Thoracic aorta (tissue), 2 donors: Measurements from ENCODE around the gene MYL3. TPM values are rescaled to one million over a fixed set of nuclear protein-coding genes. Genes with fewer than 3 reads are reported as not detected.

Experiments used
- ATAC-seq: fragments of 150-250 bp; one replicate; pipeline ENCODE4 v1.8.0; 2017; ENCODE audit warnings: low read depth; ENCODE audit not compliant: insufficient number of reproducible peaks, low FRiP score
- DNase-seq: peaks from one replicate; pipeline ENCODE4 v3.0.0-alpha.2; 2020; ENCODE audit warnings: low spot score
- H3K27ac ChIP-seq, 2 donors: fragments of 200-600 bp; sonication (generic); 1 replicate in 1 of 2; 2 replicates in 1 of 2; pipeline ENCODE4 v1.5.1; 2016; ENCODE audit warnings: mild to moderate bottlenecking in 2 of 2, moderate library complexity in 2 of 2
- H3K27me3 ChIP-seq: fragments of 200-600 bp; sonication (generic); replicated peaks from 2 replicates; pipeline ENCODE4 v1.6.0; 2016; ENCODE audit warnings: mild to moderate bottlenecking; ENCODE audit not compliant: insufficient read depth
- H3K36me3 ChIP-seq: fragments of 200-600 bp; sonication (generic); one replicate; pipeline ENCODE4 v1.5.1; 2016
- H3K4me1 ChIP-seq, 2 donors: fragments of 200-600 bp; sonication (generic); 1 replicate in 1 of 2; 2 replicates in 1 of 2; pipeline versions ENCODE4 v1.5.1 to v1.6.0; 2016; ENCODE audit warnings: low read depth in 2 of 2, mild to moderate bottlenecking in 1 of 2; ENCODE audit not compliant: control insufficient read depth in 1 of 2
- H3K4me3 ChIP-seq: fragments of 200-600 bp; sonication (generic); 2 replicates; pipeline ENCODE4 v1.5.1; 2016; ENCODE audit warnings: mild to moderate bottlenecking
- H3K9me3 ChIP-seq: fragments of 200-600 bp; sonication (generic); 2 replicates; pipeline ENCODE4 v1.5.1; 2016
- CTCF ChIP-seq: fragments of 200-600 bp; sonication (generic); IDR thresholded peaks from one replicate; pipeline ENCODE4 v1.5.1; 2019; ENCODE audit warnings: antibody characterized with exemption
- total RNA-seq, 2 donors: library from RNA; depleted of rRNA; stranded (reverse); fragments of >200 nt; gene quantifications; one replicate each; pipeline versions ENCODE4 v1.1.0 to v1.2.3, GENCODE V29; 2016

Gene MYL3
- total RNA-seq, 2 donors from 2014 or later: 1.5 TPM; not detected in 1

GRCh38 chr3:46899151-46900006 lies 36.1 kb upstream of the MYL3 start:
- Histone ChIP-seq H3K36me3 (no peaks in the 10 kb centered on the region), H3K27me3 (no peaks in the 10 kb centered on the region), H3K4me3 (peak overlapping the region; percentile 63), H3K4me1 (peaks cover 15 to 26% of the 10 kb centered on the region in 2 donors), H3K27ac (no peak overlapping the region), H3K9me3 (no peaks in the 10 kb centered on the region)
- ATAC-seq (no peak), DNase-seq (no peak)
- TF ChIP-seq CTCF: no peak

- no peaks in the 10 kb centered on the region for H3K9me3 ChIP-seq
- H3K4me3 ChIP-seq: peak overlapping the region; percentile 63
- no peak for TF ChIP-seq CTCF
- no peak for DNase-seq
- H3K36me3 ChIP-seq: no peaks in the 10 kb centered on the region
- H3K4me1 ChIP-seq: peaks cover 15 to 30% of the 10 kb centered on the region in 2 donors
- H3K27me3 ChIP-seq: no peaks in the 10 kb centered on the region
- no peak overlapping the region for H3K27ac ChIP-seq
- no peak for ATAC-seq
These were observed 35.3 kb upstream of the MYL3 start for GRCh38 chr3:46898321-46899150.

GRCh38 chr3:46897829-46898320 lies 34.6 kb upstream of the MYL3 start:
- no peak overlapping the region for H3K4me3 ChIP-seq
- no peak overlapping the region for H3K27ac ChIP-seq
- H3K27me3 ChIP-seq: no peaks in the 10 kb centered on the region
- H3K4me1 ChIP-seq: peaks cover 19 to 37% of the 10 kb centered on the region in 2 donors
- TF ChIP-seq CTCF: no peak
- ATAC-seq: no peak
- no peaks in the 10 kb centered on the region for H3K9me3 ChIP-seq
- no peak for DNase-seq
- no peaks in the 10 kb centered on the region for H3K36me3 ChIP-seq

DNA sequence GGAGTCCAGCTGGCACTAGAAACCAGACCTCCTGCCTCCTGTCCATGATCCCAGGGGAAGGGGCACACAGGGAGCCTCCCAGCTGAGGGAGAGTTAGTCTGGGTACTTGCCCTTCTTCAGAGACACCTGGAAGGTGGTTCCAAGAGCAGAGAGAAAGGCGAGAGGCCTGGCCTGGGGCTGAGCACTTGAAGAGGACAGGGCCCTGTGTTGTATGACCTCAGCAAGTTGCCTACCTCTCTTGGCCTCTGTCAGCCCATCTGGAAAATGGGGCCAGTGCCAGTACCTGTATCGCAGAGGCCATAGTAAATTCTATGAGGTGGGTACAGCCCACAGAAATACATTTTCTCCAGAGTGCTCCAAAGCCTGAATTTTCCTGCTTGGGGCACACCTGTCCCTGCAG lies 33.8 kb upstream of the MYL3 start:
- ATAC-seq (no peak), DNase-seq (no peak)
- H3K27ac ChIP-seq: no peak overlapping the region
- no peaks in the 10 kb centered on the region for H3K9me3 ChIP-seq
- H3K4me1 ChIP-seq: peaks cover 23 to 45% of the 10 kb centered on the region in 2 donors
- no peak overlapping the region for H3K4me3 ChIP-seq
- TF ChIP-seq CTCF: no peak
- no peaks in the 10 kb centered on the region for H3K36me3 ChIP-seq
- H3K27me3 ChIP-seq: no peaks in the 10 kb centered on the region

GRCh38 chr3:46896386-46896785 lies 33.1 kb upstream of the MYL3 start:
- H3K36me3 ChIP-seq: no peaks in the 10 kb centered on the region
- no peaks in the 10 kb centered on the region for H3K9me3 ChIP-seq
- no peak overlapping the region for H3K4me3 ChIP-seq
- ATAC-seq (no peak), DNase-seq (no peak)
- TF ChIP-seq CTCF: no peak
- H3K27ac ChIP-seq: no peak overlapping the region
- no peaks in the 10 kb centered on the region for H3K27me3 ChIP-seq
- H3K4me1 ChIP-seq: peaks cover 23 to 49% of the 10 kb centered on the region in 2 donors
